Aorta (tissue), 5 donors: ENCODE results near the gene KRT84. TPM values are rescaled to one million over a fixed set of nuclear protein-coding genes. Genes with fewer than 3 reads are reported as not detected.

Experiments
- ATAC-seq: fragments of 200-7000 bp; cut with Tn5 transposase; one replicate; pipeline ENCODE4 v1.9.1; 2022; ENCODE audit warnings: moderate library complexity; ENCODE audit not compliant: low FRiP score
- DNase-seq, 2 donors: peaks; one replicate each; pipeline ENCODE4 v3.0.0-alpha.2; 2020
- H3K27ac ChIP-seq, 2 donors: one replicate each; pipeline ENCODE4 v1.5.1; 2013; ENCODE audit warnings: low read length in 2 of 2, mild to moderate bottlenecking in 2 of 2, moderate library complexity in 2 of 2, control low read depth in 1 of 2, inconsistent platforms in 1 of 2, low read depth in 1 of 2
- H3K27me3 ChIP-seq, 2 donors: one replicate each; pipeline ENCODE4 v1.6.1; 2013; ENCODE audit warnings: control low read depth in 1 of 2, low read length in 1 of 2, mild to moderate bottlenecking in 1 of 2, moderate library complexity in 1 of 2; ENCODE audit not compliant: insufficient read depth in 2 of 2, control insufficient read depth in 1 of 2
- H3K36me3 ChIP-seq, 2 donors: one replicate each; pipeline ENCODE4 v1.6.1; 2013; ENCODE audit warnings: control low read depth in 1 of 2, low read length in 1 of 2, mild to moderate bottlenecking in 1 of 2; ENCODE audit not compliant: insufficient read depth in 2 of 2, control insufficient read depth in 1 of 2
- H3K4me1 ChIP-seq, 2 donors: one replicate each; pipeline ENCODE4 v1.6.1; 2013; ENCODE audit warnings: low read length in 2 of 2, control low read depth in 1 of 2, mild to moderate bottlenecking in 1 of 2, moderate library complexity in 1 of 2; ENCODE audit not compliant: insufficient read depth in 2 of 2, control insufficient read depth in 1 of 2
- H3K4me3 ChIP-seq, 2 donors: one replicate each; pipeline ENCODE4 v1.5.1; 2013; ENCODE audit warnings: low read length in 2 of 2, control low read depth in 1 of 2, mild to moderate bottlenecking in 1 of 2
- H3K9me3 ChIP-seq: one replicate; pipeline ENCODE4 v1.6.1; 2013; ENCODE audit warnings: mild to moderate bottlenecking, low read length; ENCODE audit not compliant: control insufficient read depth
- WGBS, 2 donors: extraction: QIAGEN DNeasy Blood & Tissue Kit; methylation state at CpG; one replicate each; pipeline ENCODE4 v1.1.7; 2013; 5-methylcytosine and 5-hydroxymethylcytosine counted together
- intact Hi-C, 2 donors: fragments of 100-400 bp; cut with DNase I; formaldehyde crosslinking; loops; one replicate each; pipeline versions ENCODE4 v1.14.2 to v1.15.0; 2022
- polyA plus RNA-seq, 2 donors: library from polyadenylated mRNA; stranded (reverse); fragments of 200-250 nt; gene quantifications; one replicate each; pipeline ENCODE4 v1.2.3, GENCODE V29; 2013
- total RNA-seq, 2 donors: library from RNA; stranded (reverse); fragmentation: NEBNext Ultra II Directional; extraction: Animal tissue kit (Norgen Biotek cat#: 25700); gene quantifications; one replicate each; pipeline ENCODE4 v1.2.1, GENCODE V29; 2021
- donor health status: healthy with polysubstance abuse.
- donor health status: Bipolar disorder and iron deficiency.
- donor health status: DM: no; HTN: no; CAD: no.
- donor health status: DM: no; HTN: no; CAD: no.
- donor health status: DM: yes; HTN: yes; CAD: no.

KRT84 gene
- total and polyA plus RNA-seq, 4 donors: not detected

GRCh38 chr12:52402873-52403540 lies 17.6 kb upstream of the KRT84 start:
- no peaks in the 10 kb centered on the region for H3K4me1 ChIP-seq
- H3K36me3 ChIP-seq: no peaks in the 10 kb centered on the region
- no peak overlapping the region for H3K4me3 ChIP-seq
- H3K27ac ChIP-seq: no peak overlapping the region
- no peaks in the 10 kb centered on the region for H3K9me3 ChIP-seq
- DNase-seq (peak in 1 of 2 donors; percentile 44), ATAC-seq (no peak)
- intact Hi-C loops: no loop called here
- 78% methylated on average over 3 of the region's 3 CpGs for WGBS, 2 donors
- no peaks in the 10 kb centered on the region for H3K27me3 ChIP-seq

- Histone ChIP-seq H3K4me1 (no peaks in the 10 kb centered on the region), H3K36me3 (no peaks in the 10 kb centered on the region), H3K27ac (no peak overlapping the region), H3K27me3 (no peaks in the 10 kb centered on the region), H3K4me3 (no peak overlapping the region), H3K9me3 (no peaks in the 10 kb centered on the region)
- DNase-seq (peak in 1 of 2 donors; percentile 21), ATAC-seq (no peak)
- 98% methylated on average over 2 of the region's 2 CpGs for WGBS, 2 donors
- intact Hi-C loops: no loop called here
Measured at GRCh38 chr12:52402377-52402776, 16.9 kb upstream of the KRT84 start.

DNA sequence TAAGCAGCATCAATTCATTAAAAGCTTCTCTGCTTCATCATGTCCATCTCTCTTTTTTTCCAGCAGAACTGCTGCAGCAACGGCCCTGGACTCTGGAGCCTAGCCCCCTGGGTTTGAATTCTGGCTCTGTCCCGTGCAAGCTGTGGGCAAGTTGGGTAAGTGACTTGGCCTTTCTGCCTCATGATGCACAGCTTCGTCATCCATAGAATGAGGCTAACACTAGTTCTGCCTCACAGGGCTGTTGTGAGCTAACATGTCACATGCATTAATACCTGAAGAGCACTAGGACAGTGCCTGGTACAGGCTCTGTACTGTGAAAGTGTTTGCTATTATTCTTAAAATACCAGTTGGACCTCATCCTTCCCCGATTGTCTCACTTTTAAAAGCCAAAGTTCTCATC lies 16.5 kb upstream of the KRT84 start:
- Histone ChIP-seq H3K27me3 (no peaks in the 10 kb centered on the region), H3K27ac (no peak overlapping the region), H3K4me1 (no peaks in the 10 kb centered on the region), H3K36me3 (no peaks in the 10 kb centered on the region), H3K9me3 (no peaks in the 10 kb centered on the region), H3K4me3 (no peak overlapping the region)
- intact Hi-C loops: no loop called here
- DNase-seq (peak in 1 of 2 donors; percentile 8), ATAC-seq (no peak)
- 84 to 91% methylated on average over 4 of the region's 4 CpGs for WGBS, 2 donors

GRCh38 chr12:52401526-52401925 lies 16.1 kb upstream of the KRT84 start:
- ATAC-seq: no peak
- Histone ChIP-seq H3K4me3 (no peak overlapping the region), H3K9me3 (no peaks in the 10 kb centered on the region), H3K4me1 (no peaks in the 10 kb centered on the region), H3K36me3 (no peaks in the 10 kb centered on the region), H3K27me3 (no peaks in the 10 kb centered on the region), H3K27ac (no peak overlapping the region)
- intact Hi-C loops: no loop called here
- no peak for DNase-seq
- 88 to 89% methylated on average over 5 of the region's 5 CpGs for WGBS, 2 donors

GRCh38 chr12:52400906-52401305 lies 15.5 kb upstream of the KRT84 start:
- intact Hi-C loops: no loop called here
- Histone ChIP-seq H3K36me3 (no peaks in the 10 kb centered on the region), H3K27ac (no peak overlapping the region), H3K27me3 (no peaks in the 10 kb centered on the region), H3K4me3 (no peak overlapping the region), H3K4me1 (no peaks in the 10 kb centered on the region), H3K9me3 (no peaks in the 10 kb centered on the region)
- no peak for ATAC-seq
- WGBS, 2 donors: 87 to 90% methylated on average over 9 of the region's 9 CpGs
- DNase-seq: peak in 1 of 2 donors; percentile 43

DNA sequence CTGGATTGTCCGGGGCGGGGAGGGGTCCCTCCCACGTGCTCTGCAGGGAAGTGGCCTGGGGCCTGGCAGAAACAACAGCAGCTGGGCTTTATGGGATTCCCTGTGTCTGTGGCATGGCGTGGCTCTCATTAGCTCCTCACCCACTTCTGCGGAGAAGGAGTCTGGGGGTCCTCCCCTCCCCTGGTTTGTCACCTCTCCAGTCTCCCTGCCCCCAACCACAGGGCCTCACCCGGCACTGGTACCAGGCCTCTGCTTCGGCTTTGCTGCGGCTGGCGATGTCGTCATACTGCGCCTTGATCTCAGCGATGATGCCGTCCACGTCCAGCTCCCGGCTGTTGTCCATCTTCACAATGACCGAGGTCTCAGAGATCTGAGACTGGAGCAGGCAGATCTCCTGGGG lies 14.3 kb upstream of the KRT84 start:
- Histone ChIP-seq H3K36me3 (no peaks in the 10 kb centered on the region), H3K4me1 (no peaks in the 10 kb centered on the region), H3K4me3 (no peak overlapping the region), H3K9me3 (no peaks in the 10 kb centered on the region), H3K27ac (no peak overlapping the region), H3K27me3 (no peaks in the 10 kb centered on the region)
- intact Hi-C loops: no loop called here
- WGBS, 2 donors: 97 to 98% methylated on average over 15 to 16 of the region's 16 CpGs
- ATAC-seq (no peak), DNase-seq (peak in 1 of 2 donors; percentile 62)

- intact Hi-C loops: no loop called here
- DNase-seq (peak in 1 of 2 donors; percentile 4), ATAC-seq (no peak)
- H3K27ac ChIP-seq: no peak overlapping the region
- H3K9me3 ChIP-seq: no peaks in the 10 kb centered on the region
- no peaks in the 10 kb centered on the region for H3K27me3 ChIP-seq
- H3K4me3 ChIP-seq: no peak overlapping the region
- WGBS, 2 donors: 90 to 91% methylated on average over 1 of the region's 1 CpG
- H3K36me3 ChIP-seq: no peaks in the 10 kb centered on the region
- H3K4me1 ChIP-seq: no peaks in the 10 kb centered on the region
Measured at GRCh38 chr12:52398176-52398575, 12.7 kb upstream of the KRT84 start.

DNA sequence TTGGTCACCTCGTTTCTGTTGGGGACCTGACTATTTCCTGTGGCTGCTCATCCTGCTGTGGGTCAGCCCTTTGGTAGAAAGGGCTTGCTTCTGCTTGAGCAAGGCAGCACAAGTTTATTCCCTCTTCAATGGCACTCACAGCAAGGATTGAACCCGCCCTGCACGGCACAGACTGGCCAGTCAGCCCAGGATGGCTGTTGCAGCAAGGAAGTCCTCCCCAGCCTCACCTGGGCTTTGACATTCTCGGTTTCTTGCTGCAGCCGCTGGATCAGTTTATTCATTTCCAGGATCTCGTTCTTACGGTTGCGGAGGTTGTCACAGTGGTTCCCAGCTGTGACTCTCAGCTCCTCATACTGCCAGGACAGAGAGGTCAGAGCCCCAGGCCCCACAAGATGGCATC lies 11.2 kb upstream of the KRT84 start:
- intact Hi-C loops: no loop called here
- no peak for ATAC-seq
- no peaks in the 10 kb centered on the region for H3K27me3 ChIP-seq
- peak; percentile 6 to 51 for DNase-seq
- H3K36me3 ChIP-seq: no peaks in the 10 kb centered on the region
- no peak overlapping the region for H3K27ac ChIP-seq
- no peaks in the 10 kb centered on the region for H3K4me1 ChIP-seq
- no peak overlapping the region for H3K4me3 ChIP-seq
- no peaks in the 10 kb centered on the region for H3K9me3 ChIP-seq
- WGBS, 2 donors: 89 to 95% methylated on average over 8 of the region's 8 CpGs

- H3K27ac ChIP-seq: no peak overlapping the region
- H3K4me1 ChIP-seq: no peaks in the 10 kb centered on the region
- WGBS, 2 donors: 82 to 84% methylated on average over 20 of the region's 20 CpGs
- DNase-seq (peak; percentile 27 to 70), ATAC-seq (no peak)
- H3K9me3 ChIP-seq: no peaks in the 10 kb centered on the region
- H3K27me3 ChIP-seq: no peaks in the 10 kb centered on the region
- no peaks in the 10 kb centered on the region for H3K36me3 ChIP-seq
- intact Hi-C loops: no loop called here
- no peak overlapping the region for H3K4me3 ChIP-seq
Measured at GRCh38 chr12:52395761-52396434, 10.4 kb upstream of the KRT84 start.
